Spleen (tissue), 11 donors: ENCODE results near the gene TBC1D22A. TPM values are rescaled to one million over a fixed set of nuclear protein-coding genes. Genes with fewer than 3 reads are reported as not detected.

Source experiments
- DNase-seq: peaks from one replicate; pipeline ENCODE4 v3.0.0-alpha.2; 2020
- H3K27ac ChIP-seq, 8 donors: fragments of 200-600 bp; sonication (generic) in 7 of 8; 1 replicate in 4 of 8; 2 replicates in 4 of 8; pipeline versions ENCODE4 v1.5.0 to v1.8.0; 2016 to 2021; ENCODE audit warnings: inconsistent platforms in 4 of 8, mild to moderate bottlenecking in 4 of 8, moderate library complexity in 1 of 8
- H3K27me3 ChIP-seq, 7 donors: fragments of 200-600 bp; sonication (generic) in 6 of 7; replicated peaks in 1 of 7; 1 replicate in 4 of 7; 2 replicates in 3 of 7; pipeline versions ENCODE4 v1.5.0 to v1.8.0; 2016 to 2021; ENCODE audit warnings: inconsistent platforms in 3 of 7, mild to moderate bottlenecking in 1 of 7
- H3K36me3 ChIP-seq, 6 donors: fragments of 200-600 bp; sonication (generic) in 5 of 6; 1 replicate in 4 of 6; 2 replicates in 2 of 6; pipeline versions ENCODE4 v1.5.0 to v1.8.0; 2016 to 2021; ENCODE audit warnings: inconsistent platforms in 2 of 6
- H3K4me1 ChIP-seq, 6 donors: fragments of 200-600 bp; sonication (generic) in 5 of 6; 1 replicate in 3 of 6; 2 replicates in 3 of 6; pipeline versions ENCODE4 v1.5.0 to v1.8.0; 2016 to 2021; ENCODE audit warnings: inconsistent platforms in 3 of 6
- H3K4me3 ChIP-seq, 8 donors: fragments of 200-600 bp; sonication (generic) in 7 of 8; 1 replicate in 4 of 8; 2 replicates in 4 of 8; pipeline versions ENCODE4 v1.5.0 to v1.8.0; 2016 to 2021; ENCODE audit warnings: inconsistent platforms in 4 of 8, mild to moderate bottlenecking in 4 of 8, moderate library complexity in 2 of 8
- H3K9me3 ChIP-seq, 8 donors: fragments of 200-600 bp; sonication (generic) in 7 of 8; 1 replicate in 4 of 8; 2 replicates in 4 of 8; pipeline versions ENCODE4 v1.5.0 to v1.8.0; 2016 to 2021; ENCODE audit warnings: inconsistent platforms in 4 of 8
- POLR2A ChIP-seq, 3 donors: fragments of 450-650 bp; IDR thresholded peaks; one replicate each; pipeline ENCODE4 v1.5.1; 2017; ENCODE audit warnings: antibody characterized with exemption in 3 of 3, mild to moderate bottlenecking in 1 of 3
- POLR2AphosphoS5 ChIP-seq, 3 donors: sonication (generic); formaldehyde crosslinking; IDR thresholded peaks; one replicate each; pipeline ENCODE4 v1.5.1; 2017; ENCODE audit warnings: antibody characterized with exemption in 3 of 3
- WGBS, 5 donors: extraction: QIAGEN DNeasy Blood & Tissue Kit in 3 of 5; methylation state at CpG; one replicate each; pipeline versions ENCODE4 v1.1.5 to v1.1.7; 2013 to 2018; 5-methylcytosine and 5-hydroxymethylcytosine counted together
- intact Hi-C: fragments of 100-400 bp; cut with DNase I; formaldehyde crosslinking; loops from one replicate; pipeline ENCODE4 v1.15.0; 2023; ENCODE audit warnings: low total_unique reads
- polyA plus RNA-seq, 3 donors: library from polyadenylated mRNA; stranded (reverse); fragments of 200-250 nt; gene quantifications; one replicate each; pipeline ENCODE4 v1.2.1, GENCODE V29; 2013
- total RNA-seq, 7 donors: library from RNA; depleted of rRNA in 3 of 7; stranded (reverse); fragments of >200 nt in 3 of 7; fragmentation: NEBNext Ultra II Directional in 4 of 7; extraction: Animal tissue kit (Norgen Biotek cat#: 25700) in 4 of 7; gene quantifications; one replicate each; pipeline versions ENCODE4 v1.1.0 to v1.2.1, GENCODE V29; 2016 to 2021
- TF ChIP-seq, protein P1 (sequence below), 11 experiments: fragments of 200-600 bp in 7 of 11; fragments of 450-650 bp in 4 of 11; sonication (generic) in 4 of 11; IDR thresholded peaks in 8 of 11; conservative IDR thresholded peaks in 3 of 11; 1 replicate in 7 of 11; 2 replicates in 4 of 11; pipeline versions ENCODE4 v1.4.0 to v1.8.0; 2016 to 2021; ENCODE audit warnings: antibody characterized with exemption in 11 of 11, inconsistent platforms in 4 of 11, mild to moderate bottlenecking in 1 of 11
- donor health status: healthy with polysubstance abuse.
- donor health status: DM: no; HTN: no; CAD: no; lungs with moderate emphysema.
- donor health status: DM: no; HTN: no; CAD: no.
- donor health status: Bipolar disorder and iron deficiency.
- donor health status: healthy.
- donor health status: DM: no; HTN: no; CAD: no.
- donor health status: DM: yes; HTN: yes; CAD: no.

TBC1D22A gene
- total and polyA plus RNA-seq, 10 donors: 17.2 to 66.9 (median 49.6) TPM

DNA sequence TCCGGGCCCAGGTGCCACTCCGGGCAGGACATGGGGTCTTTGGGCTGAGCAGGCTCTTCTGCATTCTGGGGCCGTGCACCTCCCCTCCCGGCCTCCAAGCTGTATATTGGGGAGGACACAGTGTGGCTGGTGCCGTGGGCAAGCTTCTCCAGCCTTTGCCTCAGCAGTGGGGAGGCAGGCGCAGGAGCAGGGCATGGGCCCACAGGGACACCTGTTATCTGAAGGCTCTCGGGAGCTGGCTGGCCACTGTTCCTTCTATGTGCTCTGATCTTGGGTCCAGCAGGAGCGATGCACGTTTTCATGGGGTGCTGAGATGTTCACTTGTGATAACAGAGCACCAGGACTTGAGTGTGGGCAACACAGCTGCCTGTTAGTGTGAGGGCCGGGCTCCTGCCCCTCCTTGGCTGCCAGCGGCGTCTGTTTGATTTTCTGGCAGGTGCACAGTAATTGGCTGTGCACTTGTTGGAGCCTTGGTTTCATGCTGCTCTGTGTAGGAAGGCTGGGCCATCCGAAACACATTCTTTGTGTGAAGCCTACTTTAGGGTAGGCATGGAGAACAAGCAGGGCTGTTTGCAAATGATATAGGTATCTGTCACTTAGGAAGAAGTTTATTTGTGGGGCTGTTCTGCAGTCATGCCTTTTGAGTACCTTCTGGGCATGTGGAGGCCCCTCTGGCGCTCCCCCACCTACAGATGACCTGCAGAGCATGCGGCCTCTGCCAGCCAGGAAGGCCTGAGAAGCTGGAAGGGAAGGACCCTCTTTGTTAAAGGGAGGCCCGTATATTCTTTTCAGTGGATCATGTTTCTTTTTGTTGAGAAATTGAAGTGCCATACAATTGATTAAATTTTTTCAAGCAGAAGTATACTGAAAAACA, 201.5 kb downstream of the TBC1D22A start:
- Histone ChIP-seq H3K27ac (no peak overlapping the region), H3K27me3 (no peaks in the 10 kb centered on the region), H3K36me3 (peaks cover 0 to 41% (median 0%) of the 10 kb centered on the region in 6 donors), H3K4me1 (peaks cover 0 to 16% (median 3%) of the 10 kb centered on the region in 6 donors), H3K4me3 (no peak overlapping the region), H3K9me3 (no peaks in the 10 kb centered on the region)
- intact Hi-C loops: no loop called here
- DNase-seq: no peak
- WGBS, 5 donors: 92 to 94% (median 93%) methylated on average over 10 to 16 of the region's 16 CpGs
- TF ChIP-seq POLR2AphosphoS5 (IDR thresholded peaks at IDR 0.05) (no peak), POLR2A (IDR thresholded peaks at IDR 0.05) (no peak)
- TF ChIP-seq, protein P1, sequence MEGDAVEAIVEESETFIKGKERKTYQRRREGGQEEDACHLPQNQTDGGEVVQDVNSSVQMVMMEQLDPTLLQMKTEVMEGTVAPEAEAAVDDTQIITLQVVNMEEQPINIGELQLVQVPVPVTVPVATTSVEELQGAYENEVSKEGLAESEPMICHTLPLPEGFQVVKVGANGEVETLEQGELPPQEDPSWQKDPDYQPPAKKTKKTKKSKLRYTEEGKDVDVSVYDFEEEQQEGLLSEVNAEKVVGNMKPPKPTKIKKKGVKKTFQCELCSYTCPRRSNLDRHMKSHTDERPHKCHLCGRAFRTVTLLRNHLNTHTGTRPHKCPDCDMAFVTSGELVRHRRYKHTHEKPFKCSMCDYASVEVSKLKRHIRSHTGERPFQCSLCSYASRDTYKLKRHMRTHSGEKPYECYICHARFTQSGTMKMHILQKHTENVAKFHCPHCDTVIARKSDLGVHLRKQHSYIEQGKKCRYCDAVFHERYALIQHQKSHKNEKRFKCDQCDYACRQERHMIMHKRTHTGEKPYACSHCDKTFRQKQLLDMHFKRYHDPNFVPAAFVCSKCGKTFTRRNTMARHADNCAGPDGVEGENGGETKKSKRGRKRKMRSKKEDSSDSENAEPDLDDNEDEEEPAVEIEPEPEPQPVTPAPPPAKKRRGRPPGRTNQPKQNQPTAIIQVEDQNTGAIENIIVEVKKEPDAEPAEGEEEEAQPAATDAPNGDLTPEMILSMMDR (IDR thresholded peaks at IDR 0.05 in 8 of 11, conservative IDR thresholded peaks at IDR 0.05 in 3 of 11): no peak

DNA sequence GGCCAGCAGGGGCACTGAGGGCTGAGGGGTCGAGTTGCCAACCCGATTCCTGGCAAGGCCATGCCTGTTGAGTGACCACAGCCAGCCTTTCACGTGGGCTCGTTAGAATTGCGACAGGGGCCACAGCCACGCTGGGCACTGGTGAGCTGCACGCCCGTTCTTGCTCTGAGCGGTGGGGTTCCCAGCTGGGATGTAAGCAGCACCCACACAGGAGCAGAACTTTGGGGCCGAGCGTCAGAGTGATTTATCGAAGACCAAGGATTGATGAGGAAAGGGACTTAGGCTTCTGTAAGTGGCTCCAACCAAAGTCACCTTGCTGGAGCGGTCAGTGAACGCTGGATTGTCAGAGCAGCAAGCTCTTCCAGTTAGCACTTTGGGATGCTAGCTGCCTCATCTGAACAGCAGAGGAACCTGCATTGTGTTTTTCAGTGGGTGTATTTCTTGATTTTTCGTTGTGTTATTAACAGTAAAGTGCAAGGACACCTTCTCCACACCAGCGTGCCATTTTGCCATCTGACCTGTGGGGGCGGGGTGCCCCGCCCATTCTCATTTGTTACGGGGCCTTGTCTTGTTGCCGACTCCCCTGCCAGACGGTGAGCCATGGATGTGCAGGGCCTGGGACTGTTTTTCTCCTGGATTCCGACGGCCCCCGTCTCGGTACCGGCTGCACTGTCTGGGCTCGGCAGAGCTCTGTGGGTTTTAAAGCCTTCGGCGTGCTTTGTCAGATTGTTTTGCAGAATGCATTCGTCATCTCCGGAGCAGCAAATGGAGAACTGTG, 202.5 kb downstream of the TBC1D22A start:
- DNase-seq: no peak
- WGBS, 5 donors: 89 to 94% (median 92%) methylated on average over 31 of the region's 31 CpGs
- intact Hi-C loops: no loop called here
- TF ChIP-seq POLR2AphosphoS5 (IDR thresholded peaks at IDR 0.05) (no peak), POLR2A (IDR thresholded peaks at IDR 0.05) (no peak)
- TF ChIP-seq, protein P1 (IDR thresholded peaks at IDR 0.05 in 8 of 11, conservative IDR thresholded peaks at IDR 0.05 in 3 of 11): no peak
- Histone ChIP-seq H3K4me3 (no peak overlapping the region), H3K4me1 (peaks cover 0 to 27% (median 13%) of the 10 kb centered on the region in 6 donors), H3K27ac (no peak overlapping the region), H3K36me3 (peaks cover 0 to 31% (median 0%) of the 10 kb centered on the region in 6 donors), H3K27me3 (no peaks in the 10 kb centered on the region), H3K9me3 (no peaks in the 10 kb centered on the region)

DNA sequence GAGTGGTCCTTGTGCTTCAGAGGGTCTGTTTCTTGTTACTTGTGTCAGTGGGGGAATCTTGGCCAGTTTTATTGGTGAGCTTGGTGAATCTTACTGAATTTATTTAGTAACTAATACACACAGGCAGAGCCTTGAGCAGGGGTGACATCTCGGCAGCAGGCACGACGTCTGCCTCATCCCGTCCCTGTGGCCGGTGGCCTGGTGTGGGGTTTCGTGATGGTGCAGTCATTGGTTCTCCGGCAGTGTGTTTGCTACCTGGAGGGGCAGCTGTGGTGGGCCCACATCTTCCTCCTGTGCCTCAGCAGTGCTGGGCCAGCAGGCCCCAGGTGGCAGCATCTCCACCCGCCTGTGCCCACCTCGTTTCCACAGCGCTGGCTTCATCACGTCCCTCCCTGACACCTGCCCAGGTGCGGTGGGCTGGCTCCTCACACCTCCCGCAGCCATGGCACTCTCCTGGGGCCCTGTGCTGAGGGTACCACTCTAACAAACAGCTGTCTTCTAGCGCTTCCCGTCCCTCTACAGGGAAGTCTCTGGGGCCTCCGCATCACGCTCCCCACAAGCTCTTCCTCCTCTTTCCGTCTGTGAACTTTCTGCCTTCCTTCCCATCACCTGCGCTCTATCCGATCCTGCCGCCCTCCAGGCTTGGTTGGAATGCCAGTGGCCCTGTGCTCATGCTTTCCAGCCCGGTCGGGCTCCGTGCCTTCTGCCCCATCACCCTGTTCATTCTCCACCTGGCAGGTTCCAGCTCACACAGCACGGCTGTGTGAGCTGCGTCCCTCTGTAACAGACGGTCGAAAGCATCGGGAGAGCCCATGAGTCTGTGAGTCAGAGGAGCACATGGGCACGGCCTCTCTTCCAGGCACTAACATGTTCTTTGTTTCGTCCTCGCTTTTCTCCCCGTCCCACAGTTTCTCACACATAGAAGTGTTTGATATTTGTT, 203.4 kb downstream of the TBC1D22A start:
- no peak for DNase-seq
- WGBS, 5 donors: 90 to 98% (median 95%) methylated on average over 30 to 33 of the region's 33 CpGs
- no peaks in the 10 kb centered on the region for H3K27me3 ChIP-seq
- TF ChIP-seq POLR2A (IDR thresholded peaks at IDR 0.05) (no peak), POLR2AphosphoS5 (IDR thresholded peaks at IDR 0.05) (no peak)
- TF ChIP-seq, protein P1 (IDR thresholded peaks at IDR 0.05 in 8 of 11, conservative IDR thresholded peaks at IDR 0.05 in 3 of 11): no peak
- no peak overlapping the region for H3K4me3 ChIP-seq
- H3K9me3 ChIP-seq: no peaks in the 10 kb centered on the region
- no peak overlapping the region for H3K27ac ChIP-seq
- H3K36me3 ChIP-seq: peaks cover 0 to 31% (median 0%) of the 10 kb centered on the region in 6 donors
- H3K4me1 ChIP-seq: peaks cover 0 to 35% (median 22%) of the 10 kb centered on the region in 6 donors
- intact Hi-C loops: no loop called here
